ENCODE results near the gene PDLIM1.

PDLIM1 gene

DNA sequence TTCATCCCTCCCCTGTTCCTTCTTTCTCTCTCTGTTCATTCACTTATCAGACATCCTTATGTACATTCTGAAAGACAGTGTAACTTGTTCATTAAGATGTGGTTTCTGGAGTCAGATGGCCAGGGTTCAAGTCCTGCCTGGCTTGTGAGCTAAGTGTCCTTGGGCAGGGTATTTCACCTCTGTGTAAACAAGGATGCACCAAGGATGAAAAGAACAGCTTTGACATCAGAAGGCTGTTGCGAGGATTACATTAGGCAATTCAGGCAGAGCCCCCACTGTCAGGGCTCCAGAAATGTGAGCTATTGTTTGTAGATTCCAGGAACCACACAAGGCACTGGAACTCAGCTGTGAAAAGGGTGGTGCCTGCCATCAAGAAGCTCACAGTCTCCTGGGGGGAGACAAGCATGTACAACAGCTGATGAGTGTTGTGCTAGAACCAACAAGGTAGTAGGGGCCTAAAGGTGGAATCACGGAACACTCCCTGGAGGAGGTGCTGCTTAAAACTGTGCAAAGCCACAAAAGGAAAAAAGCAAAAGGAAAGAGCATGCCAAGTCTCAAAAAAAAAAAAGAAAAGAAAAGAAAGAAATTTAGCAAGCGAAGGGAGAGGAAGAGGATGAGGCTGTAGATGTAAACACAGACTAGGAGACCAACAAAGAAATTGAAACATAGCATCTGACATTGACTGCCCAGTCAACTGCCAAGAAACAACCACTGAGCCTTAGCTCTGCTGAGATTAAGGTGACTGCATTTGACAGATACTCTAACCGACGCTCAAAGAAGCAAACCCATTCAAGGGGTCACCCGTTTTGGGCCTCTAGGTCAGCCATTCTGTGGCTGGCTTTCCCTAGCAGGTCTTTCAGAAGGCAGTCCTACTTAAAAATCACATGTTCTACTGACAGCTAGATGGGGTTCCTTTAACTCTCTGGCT is 12.5 kb downstream of the PDLIM1 start:
- H3K9ac ChIP-seq (ENCODE audit: low read length), result no peak overlapping the region
- no peak overlapping the region for H3K27ac ChIP-seq (ENCODE audit: low read depth, low read length, poor library complexity, severe bottlenecking)
- H3K36me3 ChIP-seq (ENCODE audit: insufficient read depth, low read length), result no peaks in the 10 kb centered on the region
- no peak overlapping the region for H3K4me2 ChIP-seq (ENCODE audit: low read length)
- no peak overlapping the region for H3K4me3 ChIP-seq (ENCODE audit: low read depth, low read length, poor library complexity, severe bottlenecking)
- no peaks in the 10 kb centered on the region for H3K4me1 ChIP-seq (ENCODE audit: insufficient read depth, low read length, severe bottlenecking)
- H2AFZ ChIP-seq (ENCODE audit: low read length), result no peak overlapping the region
- TF ChIP-seq, protein P1, sequence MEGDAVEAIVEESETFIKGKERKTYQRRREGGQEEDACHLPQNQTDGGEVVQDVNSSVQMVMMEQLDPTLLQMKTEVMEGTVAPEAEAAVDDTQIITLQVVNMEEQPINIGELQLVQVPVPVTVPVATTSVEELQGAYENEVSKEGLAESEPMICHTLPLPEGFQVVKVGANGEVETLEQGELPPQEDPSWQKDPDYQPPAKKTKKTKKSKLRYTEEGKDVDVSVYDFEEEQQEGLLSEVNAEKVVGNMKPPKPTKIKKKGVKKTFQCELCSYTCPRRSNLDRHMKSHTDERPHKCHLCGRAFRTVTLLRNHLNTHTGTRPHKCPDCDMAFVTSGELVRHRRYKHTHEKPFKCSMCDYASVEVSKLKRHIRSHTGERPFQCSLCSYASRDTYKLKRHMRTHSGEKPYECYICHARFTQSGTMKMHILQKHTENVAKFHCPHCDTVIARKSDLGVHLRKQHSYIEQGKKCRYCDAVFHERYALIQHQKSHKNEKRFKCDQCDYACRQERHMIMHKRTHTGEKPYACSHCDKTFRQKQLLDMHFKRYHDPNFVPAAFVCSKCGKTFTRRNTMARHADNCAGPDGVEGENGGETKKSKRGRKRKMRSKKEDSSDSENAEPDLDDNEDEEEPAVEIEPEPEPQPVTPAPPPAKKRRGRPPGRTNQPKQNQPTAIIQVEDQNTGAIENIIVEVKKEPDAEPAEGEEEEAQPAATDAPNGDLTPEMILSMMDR (IDR thresholded peaks at IDR 0.05; ENCODE audit: low read length), result no peak
- H4K20me1 ChIP-seq (ENCODE audit: insufficient read depth, low read length), result no peaks in the 10 kb centered on the region
- H3K9me2 ChIP-seq (ENCODE audit: low read depth, low read length), result no peaks in the 10 kb centered on the region
- H3K9me3 ChIP-seq (ENCODE audit: low read length), result no peaks in the 10 kb centered on the region
- no peaks in the 10 kb centered on the region for H3K79me2 ChIP-seq (ENCODE audit: insufficient read depth, low read length)
- no peaks in the 10 kb centered on the region for H3K27me3 ChIP-seq (ENCODE audit: insufficient read depth, low read length)
- H3F3A ChIP-seq (ENCODE audit: insufficient read depth, low read length), result no peaks in the 10 kb centered on the region

DNA sequence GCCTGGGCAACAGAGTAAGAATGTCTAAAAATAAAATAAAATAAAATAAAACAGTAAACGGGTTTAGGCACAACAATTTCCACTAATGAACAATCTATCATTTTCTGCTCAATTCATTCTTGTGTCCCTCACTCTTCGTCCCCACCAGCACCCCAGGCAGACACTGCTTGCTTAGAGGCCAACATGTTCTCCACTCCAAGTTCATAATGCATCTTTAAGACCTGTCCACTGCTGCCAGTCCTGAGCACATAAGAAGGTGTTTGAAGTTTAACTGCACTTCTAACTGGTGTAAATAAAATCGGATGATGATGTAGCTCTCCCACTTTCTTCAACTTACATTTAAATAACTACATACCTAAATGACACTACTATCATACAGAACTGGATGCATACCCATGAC is 13.2 kb downstream of the PDLIM1 start:
- Histone ChIP-seq H2AFZ (ENCODE audit: low read length) (no peak overlapping the region), H4K20me1 (ENCODE audit: insufficient read depth, low read length) (no peaks in the 10 kb centered on the region), H3K4me2 (ENCODE audit: low read length) (no peak overlapping the region), H3K4me1 (ENCODE audit: insufficient read depth, low read length, severe bottlenecking) (no peaks in the 10 kb centered on the region), H3F3A (ENCODE audit: insufficient read depth, low read length) (no peaks in the 10 kb centered on the region), H3K27ac (ENCODE audit: low read depth, low read length, poor library complexity, severe bottlenecking) (no peak overlapping the region), H3K9ac (ENCODE audit: low read length) (no peak overlapping the region), H3K27me3 (ENCODE audit: insufficient read depth, low read length) (no peaks in the 10 kb centered on the region), H3K36me3 (ENCODE audit: insufficient read depth, low read length) (no peaks in the 10 kb centered on the region), H3K9me2 (ENCODE audit: low read depth, low read length) (no peaks in the 10 kb centered on the region), H3K9me3 (ENCODE audit: low read length) (no peaks in the 10 kb centered on the region), H3K79me2 (ENCODE audit: insufficient read depth, low read length) (no peaks in the 10 kb centered on the region), H3K4me3 (ENCODE audit: low read depth, low read length, poor library complexity, severe bottlenecking) (no peak overlapping the region)
- no peak for TF ChIP-seq EZH2 (IDR thresholded peaks at IDR 0.05; ENCODE audit: borderline replicate concordance, low read length)
- TF ChIP-seq, protein P1 (IDR thresholded peaks at IDR 0.05; ENCODE audit: low read length), result no peak

GRCh38 chr10:95277201-95277570 is 13.6 kb downstream of the PDLIM1 start:
- Histone ChIP-seq H3K27me3 (ENCODE audit: insufficient read depth, low read length) (no peaks in the 10 kb centered on the region), H3K79me2 (ENCODE audit: insufficient read depth, low read length) (no peaks in the 10 kb centered on the region), H3K27ac (ENCODE audit: low read depth, low read length, poor library complexity, severe bottlenecking) (no peak overlapping the region), H4K20me1 (ENCODE audit: insufficient read depth, low read length) (no peaks in the 10 kb centered on the region), H3K9ac (ENCODE audit: low read length) (no peak overlapping the region), H3K4me2 (ENCODE audit: low read length) (no peak overlapping the region), H3F3A (ENCODE audit: insufficient read depth, low read length) (no peaks in the 10 kb centered on the region), H3K4me1 (ENCODE audit: insufficient read depth, low read length, severe bottlenecking) (no peaks in the 10 kb centered on the region), H3K9me3 (ENCODE audit: low read length) (no peaks in the 10 kb centered on the region), H3K36me3 (ENCODE audit: insufficient read depth, low read length) (no peaks in the 10 kb centered on the region), H3K4me3 (ENCODE audit: low read depth, low read length, poor library complexity, severe bottlenecking) (no peak overlapping the region), H3K9me2 (ENCODE audit: low read depth, low read length) (no peaks in the 10 kb centered on the region), H2AFZ (ENCODE audit: low read length) (no peak overlapping the region)
- TF ChIP-seq, protein P1 (IDR thresholded peaks at IDR 0.05; ENCODE audit: low read length), result no peak
- TF ChIP-seq EZH2 (IDR thresholded peaks at IDR 0.05; ENCODE audit: borderline replicate concordance, low read length), result no peak
